IPS-11a (cell line): Measurements from ENCODE around the gene ALPK3.

ENCODE experiments used
- H3K4me3 ChIP-seq: one replicate; pipeline ENCODE4 v1.5.1; 2013; ENCODE audit warnings: low read depth, low read length, control low read depth

Gene ALPK3

GRCh38 chr15:84822653-84823281 is 5.6 kb downstream of the ALPK3 start:
- H3K4me3 ChIP-seq = no peak overlapping the region

DNA sequence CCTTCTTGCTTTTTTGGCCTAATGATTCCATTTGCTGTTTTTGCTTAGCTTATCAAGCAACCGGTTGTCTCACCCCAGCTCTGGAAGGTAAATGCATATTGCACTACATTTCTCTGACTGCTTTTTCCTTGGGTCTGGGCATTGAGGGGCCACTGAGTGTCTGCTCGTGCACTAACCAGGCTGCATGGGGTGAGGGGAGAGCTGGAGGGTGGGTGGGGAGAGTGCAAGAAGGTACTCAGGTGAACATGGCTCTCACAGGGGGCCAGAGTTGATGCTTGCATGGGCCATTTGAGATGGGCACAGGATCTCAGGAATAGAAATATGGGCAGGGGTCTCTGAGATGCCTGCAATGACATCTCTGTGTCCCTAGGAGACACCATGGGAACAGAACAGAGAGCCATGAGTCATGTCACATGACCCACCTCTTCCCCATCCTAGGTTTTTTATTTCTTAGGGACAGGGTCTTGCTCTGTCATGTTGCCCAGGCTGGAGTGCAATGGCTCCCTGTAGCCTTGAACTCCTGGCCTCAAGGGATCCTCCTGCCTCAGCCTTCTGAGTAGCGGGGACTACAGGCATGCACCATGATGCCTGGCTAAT is 6.2 kb downstream of the ALPK3 start:
- no peak overlapping the region for H3K4me3 ChIP-seq

- no peak overlapping the region for H3K4me3 ChIP-seq
These were observed 7.3 kb downstream of the ALPK3 start for GRCh38 chr15:84824260-84825007.

GRCh38 chr15:84826369-84826823 is 9.2 kb downstream of the ALPK3 start:
- no peak overlapping the region for H3K4me3 ChIP-seq

DNA sequence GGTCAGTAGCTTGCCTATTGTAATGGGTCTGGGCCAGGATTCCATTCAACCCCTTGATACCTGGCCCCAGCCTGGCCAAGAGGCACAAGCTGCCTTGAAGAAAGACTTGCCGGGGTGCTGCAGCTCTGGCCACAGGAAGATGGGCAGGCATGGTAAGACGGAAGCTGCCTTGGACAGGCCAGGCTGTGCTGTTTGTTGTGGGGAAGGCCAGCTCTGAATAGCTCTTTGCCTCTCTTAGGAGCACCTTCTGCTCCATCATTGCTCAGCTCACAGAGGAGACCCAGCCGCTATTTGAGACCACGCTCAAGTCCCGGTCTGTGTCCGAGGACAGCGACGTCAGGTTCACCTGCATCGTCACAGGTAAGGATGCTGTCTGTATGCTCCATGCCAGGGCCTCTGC is 10.1 kb downstream of the ALPK3 start:
- no peak overlapping the region for H3K4me3 ChIP-seq

DNA sequence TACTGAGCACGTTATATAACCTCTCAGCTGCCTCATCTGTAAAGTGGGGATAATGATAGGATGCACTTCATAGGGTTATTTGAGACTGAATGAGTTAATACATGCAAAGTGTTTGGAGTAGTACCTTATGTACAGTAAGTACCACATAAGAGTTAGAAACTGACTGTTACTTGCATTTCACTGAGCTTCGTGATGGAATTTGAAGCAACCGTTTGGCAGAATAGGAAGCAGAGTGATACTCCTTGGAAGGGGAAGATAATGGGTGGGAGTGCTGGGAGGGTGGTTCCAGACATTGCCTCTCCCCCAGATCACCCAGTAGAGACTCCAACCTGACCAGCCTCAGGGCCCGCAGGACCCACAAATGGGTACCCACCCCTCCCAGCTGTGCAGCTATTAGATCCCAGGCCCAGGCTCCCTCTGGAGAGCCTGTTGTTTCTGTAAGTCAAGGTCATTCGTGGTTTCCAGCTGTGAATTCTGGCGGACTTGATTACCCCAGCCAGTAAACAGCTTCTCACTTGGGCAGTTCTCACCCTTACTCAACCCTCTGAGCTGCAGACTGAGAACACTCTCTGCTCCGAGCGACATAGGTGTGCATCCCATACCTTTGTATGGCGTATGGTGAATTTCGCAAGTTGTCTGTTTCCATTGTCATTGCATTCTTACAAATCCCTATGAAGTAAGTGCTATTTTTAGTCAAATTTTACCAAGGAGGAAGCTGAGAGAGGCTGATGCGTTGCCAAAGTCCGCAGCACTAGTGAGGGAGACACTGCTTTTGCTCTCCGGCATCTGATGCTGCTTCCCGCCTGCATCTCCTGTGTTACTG is 11.1 kb downstream of the ALPK3 start:
- H3K4me3 ChIP-seq = no peak overlapping the region

DNA sequence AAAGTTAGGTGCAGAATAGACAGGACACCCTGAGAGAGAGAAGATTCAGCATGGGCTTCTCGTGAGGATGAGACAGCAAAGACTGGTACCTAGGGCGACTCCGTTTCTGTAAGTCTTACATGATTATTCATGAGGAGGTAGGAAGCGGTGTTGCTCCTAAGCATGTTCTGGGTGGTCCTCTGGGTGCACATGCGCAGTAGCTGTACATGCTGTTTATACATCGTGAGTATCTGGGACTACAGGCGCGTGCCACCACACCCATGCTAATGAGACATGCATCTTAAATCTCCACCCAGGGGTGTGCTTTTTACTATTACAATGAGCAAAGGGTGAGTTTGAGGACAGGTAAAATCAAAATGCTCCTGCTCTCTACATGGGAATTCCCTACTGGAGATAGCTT is 12.3 kb downstream of the ALPK3 start:
- H3K4me3 ChIP-seq = no peak overlapping the region

DNA sequence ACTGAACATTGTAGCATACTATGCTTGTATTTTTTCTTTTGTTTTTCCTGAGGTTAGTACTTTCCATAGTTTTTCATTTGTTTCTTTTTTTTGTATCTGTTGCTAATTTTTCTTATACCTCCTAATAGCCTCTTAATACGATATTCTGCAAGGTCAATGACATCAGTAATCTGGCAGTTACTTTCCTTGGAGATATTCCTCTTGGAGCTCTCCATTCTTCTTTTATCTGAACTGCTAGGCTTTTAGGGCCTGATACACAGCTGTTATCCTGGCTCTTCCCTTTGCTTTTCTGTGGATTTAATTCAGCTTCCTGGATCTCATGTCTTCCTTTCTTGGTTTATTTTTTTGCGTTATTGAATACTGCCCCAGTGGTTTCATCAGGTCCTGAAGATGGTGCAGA is 12.9 kb downstream of the ALPK3 start:
- no peak overlapping the region for H3K4me3 ChIP-seq

- no peak overlapping the region for H3K4me3 ChIP-seq
These were observed 13.9 kb downstream of the ALPK3 start for GRCh38 chr15:84831028-84831427.

- H3K4me3 ChIP-seq = no peak overlapping the region
These were observed 14.5 kb downstream of the ALPK3 start for GRCh38 chr15:84831613-84832012.

- H3K4me3 ChIP-seq = no peak overlapping the region
These were observed 15.4 kb downstream of the ALPK3 start for GRCh38 chr15:84832448-84833040.

- H3K4me3 ChIP-seq = no peak overlapping the region
These were observed 16.5 kb downstream of the ALPK3 start for GRCh38 chr15:84833447-84834228.

DNA sequence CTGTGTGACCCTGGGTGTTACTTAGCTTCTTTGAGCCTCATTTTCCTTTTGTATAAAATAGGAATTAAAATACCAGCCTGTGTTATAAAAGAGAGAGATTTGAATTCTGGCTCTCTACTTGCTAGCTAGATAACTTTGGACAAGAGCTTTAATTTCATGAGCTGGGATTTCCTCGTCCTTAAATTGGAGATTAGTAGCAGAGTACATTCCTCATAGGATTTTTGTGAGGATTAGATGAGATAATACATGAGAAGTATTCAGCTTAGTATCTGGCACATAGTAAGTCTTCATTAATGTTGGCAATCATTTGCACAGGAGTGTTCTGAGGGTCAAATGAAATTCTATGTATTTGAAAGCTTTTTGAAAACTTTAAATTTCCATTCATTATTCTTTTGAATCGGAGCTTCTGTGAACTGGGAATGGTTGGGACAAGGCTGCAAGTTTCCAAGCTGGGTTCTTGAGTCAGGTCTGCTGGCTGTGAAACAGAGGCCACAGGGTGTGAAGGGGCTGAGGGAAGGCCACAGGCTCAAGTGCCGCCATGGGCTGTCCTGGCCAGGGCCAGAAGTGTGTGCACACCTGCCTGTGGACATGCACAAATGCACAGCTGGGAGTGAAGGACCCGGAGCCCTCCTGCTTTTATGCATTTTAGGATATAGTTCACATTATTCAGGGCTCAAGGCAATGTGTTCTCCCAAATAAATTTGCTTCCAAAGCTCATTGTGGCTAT is 17.2 kb downstream of the ALPK3 start:
- H3K4me3 ChIP-seq = no peak overlapping the region

- H3K4me3 ChIP-seq = no peak overlapping the region
These were observed 17.8 kb downstream of the ALPK3 start for GRCh38 chr15:84834969-84835368.

GRCh38 chr15:84835661-84836337 is 18.6 kb downstream of the ALPK3 start:
- H3K4me3 ChIP-seq = no peak overlapping the region

- H3K4me3 ChIP-seq = no peak overlapping the region
These were observed 19.7 kb downstream of the ALPK3 start for GRCh38 chr15:84836844-84837243.

DNA sequence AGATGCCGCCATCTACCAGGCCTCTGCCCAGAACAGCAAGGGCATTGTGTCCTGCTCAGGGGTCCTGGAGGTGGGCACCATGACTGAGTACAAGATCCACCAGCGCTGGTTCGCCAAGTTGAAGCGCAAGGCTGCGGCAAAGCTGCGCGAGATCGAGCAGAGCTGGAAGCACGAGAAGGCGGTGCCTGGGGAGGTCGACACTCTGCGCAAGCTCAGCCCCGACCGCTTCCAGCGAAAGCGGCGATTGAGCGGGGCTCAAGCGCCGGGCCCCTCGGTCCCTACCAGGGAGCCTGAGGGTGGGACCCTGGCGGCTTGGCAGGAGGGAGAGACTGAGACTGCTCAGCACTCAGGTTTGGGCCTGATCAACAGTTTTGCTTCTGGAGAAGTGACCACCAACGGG is 22.6 kb downstream of the ALPK3 start:
- H3K4me3 ChIP-seq = no peak overlapping the region

DNA sequence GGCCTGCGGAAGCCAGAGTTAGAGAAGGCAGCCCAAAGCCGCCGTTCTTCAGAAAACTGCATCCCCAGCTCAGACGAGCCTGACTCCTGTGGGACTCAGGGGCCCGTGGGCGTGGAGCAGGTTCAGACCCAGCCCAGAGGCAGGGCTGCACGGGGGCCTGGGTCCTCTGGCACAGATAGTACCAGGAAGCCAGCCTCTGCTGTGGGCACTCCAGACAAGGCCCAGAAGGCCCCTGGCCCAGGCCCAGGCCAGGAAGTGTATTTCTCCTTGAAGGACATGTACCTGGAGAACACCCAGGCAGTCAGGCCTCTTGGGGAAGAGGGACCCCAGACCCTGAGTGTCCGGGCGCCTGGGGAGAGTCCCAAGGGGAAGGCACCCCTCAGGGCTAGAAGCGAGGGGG is 23.1 kb downstream of the ALPK3 start:
- H3K4me3 ChIP-seq = no peak overlapping the region
